ENCODE results near the gene ATIC.

DNA sequence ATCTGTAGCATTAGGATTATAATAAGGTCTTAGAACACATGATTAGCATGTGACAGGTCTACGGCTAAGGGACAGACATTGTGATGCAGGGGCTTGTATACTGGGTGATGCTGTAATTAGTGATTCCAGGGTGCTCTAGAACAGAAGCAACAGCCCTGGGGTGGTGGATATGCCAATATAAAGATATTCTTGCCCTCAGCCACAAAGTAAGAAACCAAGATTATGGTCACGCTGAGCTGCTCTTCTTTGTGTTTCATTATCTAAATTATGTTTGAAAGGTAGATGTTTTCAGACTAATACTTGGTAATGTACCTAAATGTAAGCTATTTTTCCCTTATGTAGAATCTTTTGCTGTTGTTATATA, 78.7 kb downstream of the ATIC start:
- TF ChIP-seq, protein P1, sequence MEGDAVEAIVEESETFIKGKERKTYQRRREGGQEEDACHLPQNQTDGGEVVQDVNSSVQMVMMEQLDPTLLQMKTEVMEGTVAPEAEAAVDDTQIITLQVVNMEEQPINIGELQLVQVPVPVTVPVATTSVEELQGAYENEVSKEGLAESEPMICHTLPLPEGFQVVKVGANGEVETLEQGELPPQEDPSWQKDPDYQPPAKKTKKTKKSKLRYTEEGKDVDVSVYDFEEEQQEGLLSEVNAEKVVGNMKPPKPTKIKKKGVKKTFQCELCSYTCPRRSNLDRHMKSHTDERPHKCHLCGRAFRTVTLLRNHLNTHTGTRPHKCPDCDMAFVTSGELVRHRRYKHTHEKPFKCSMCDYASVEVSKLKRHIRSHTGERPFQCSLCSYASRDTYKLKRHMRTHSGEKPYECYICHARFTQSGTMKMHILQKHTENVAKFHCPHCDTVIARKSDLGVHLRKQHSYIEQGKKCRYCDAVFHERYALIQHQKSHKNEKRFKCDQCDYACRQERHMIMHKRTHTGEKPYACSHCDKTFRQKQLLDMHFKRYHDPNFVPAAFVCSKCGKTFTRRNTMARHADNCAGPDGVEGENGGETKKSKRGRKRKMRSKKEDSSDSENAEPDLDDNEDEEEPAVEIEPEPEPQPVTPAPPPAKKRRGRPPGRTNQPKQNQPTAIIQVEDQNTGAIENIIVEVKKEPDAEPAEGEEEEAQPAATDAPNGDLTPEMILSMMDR (conservative IDR thresholded peaks at IDR 0.05), result no peak
- no peak for TF ChIP-seq ZFX (IDR thresholded peaks at IDR 0.05)

All from C4-2B (cell line).